H9 (cell line): ENCODE results near the gene ABCG1. TPM values are rescaled to one million over a fixed set of nuclear protein-coding genes. Genes with fewer than 3 reads are reported as not detected.

ENCODE experiments used
- DNase-seq: peaks from one replicate; pipeline ENCODE4 v3.0.0-alpha.2; 2017
- H2AFZ ChIP-seq: one replicate; pipeline ENCODE4 v1.6.1; 2013; ENCODE audit warnings: mild to moderate bottlenecking, low read length, control low read depth, moderate library complexity
- H2AK5ac ChIP-seq: 2 replicates; pipeline ENCODE4 v1.6.1; 2013; ENCODE audit warnings: low read length, control low read depth, mixed read lengths; ENCODE audit not compliant: insufficient read length
- H2BK120ac ChIP-seq: one replicate; pipeline ENCODE4 v1.6.1; 2013; ENCODE audit warnings: low read depth, mild to moderate bottlenecking, low read length, control low read depth, inconsistent platforms; ENCODE audit not compliant: poor library complexity, severe bottlenecking
- H2BK12ac ChIP-seq: 2 replicates; pipeline ENCODE4 v1.6.1; 2013; ENCODE audit warnings: low read length, control low read depth, mixed read lengths, low read depth; ENCODE audit not compliant: insufficient read length
- H2BK15ac ChIP-seq: 2 replicates; pipeline ENCODE4 v1.6.1; 2013; ENCODE audit warnings: low read depth, low read length, control low read depth
- H2BK20ac ChIP-seq: one replicate; pipeline ENCODE4 v1.6.1; 2013; ENCODE audit warnings: low read depth, mild to moderate bottlenecking, low read length, control low read depth, inconsistent platforms; ENCODE audit not compliant: poor library complexity, severe bottlenecking
- H2BK5ac ChIP-seq: 2 replicates; pipeline ENCODE4 v1.6.1; 2013; ENCODE audit warnings: low read length, control low read depth, mixed read lengths; ENCODE audit not compliant: insufficient read length
- H3K14ac ChIP-seq: 2 replicates; pipeline ENCODE4 v1.6.1; 2013; ENCODE audit warnings: low read length, control low read depth; ENCODE audit not compliant: insufficient read depth
- H3K18ac ChIP-seq: 2 replicates; pipeline ENCODE4 v1.6.1; 2013; ENCODE audit warnings: low read depth, mild to moderate bottlenecking, mixed read lengths, low read length, control low read depth; ENCODE audit not compliant: insufficient read length
- H3K23ac ChIP-seq: 2 replicates; pipeline ENCODE4 v1.6.1; 2013; ENCODE audit warnings: low read length, control low read depth, mixed read lengths, low read depth; ENCODE audit not compliant: insufficient read length
- H3K23me2 ChIP-seq: 2 replicates; pipeline ENCODE4 v1.6.1; 2013; ENCODE audit warnings: low read depth, mild to moderate bottlenecking, mixed read lengths, low read length, control low read depth; ENCODE audit not compliant: insufficient read length, poor library complexity, severe bottlenecking
- H3K27ac ChIP-seq: 2 replicates; pipeline ENCODE4 v1.5.1; 2013; ENCODE audit warnings: low read length, control low read depth, mixed read lengths, low read depth; ENCODE audit not compliant: insufficient read length
- H3K27me3 ChIP-seq: 2 replicates; pipeline ENCODE4 v1.6.1; 2013; ENCODE audit warnings: low read length, control low read depth, inconsistent platforms; ENCODE audit not compliant: insufficient read depth
- H3K4ac ChIP-seq: 2 replicates; pipeline ENCODE4 v1.6.1; 2013; ENCODE audit warnings: low read depth, mild to moderate bottlenecking, control low read depth, inconsistent platforms, low read length, moderate library complexity
- H3K4me1 ChIP-seq: 2 replicates; pipeline ENCODE4 v1.6.1; 2013; ENCODE audit warnings: low read length, control low read depth, inconsistent platforms; ENCODE audit not compliant: insufficient read depth
- H3K4me2 ChIP-seq: 2 replicates; pipeline ENCODE4 v1.6.1; 2013; ENCODE audit warnings: low read length, control low read depth, mixed read lengths; ENCODE audit not compliant: insufficient read length, insufficient read depth
- H3K56ac ChIP-seq: 2 replicates; pipeline ENCODE4 v1.6.1; 2013; ENCODE audit warnings: low read depth, mild to moderate bottlenecking, mixed read lengths, low read length, control low read depth; ENCODE audit not compliant: insufficient read length
- H3K79me1 ChIP-seq: 2 replicates; pipeline ENCODE4 v1.6.1; 2013; ENCODE audit warnings: low read depth, mild to moderate bottlenecking, moderate library complexity, low read length, control low read depth, inconsistent platforms; ENCODE audit not compliant: insufficient read depth, poor library complexity, severe bottlenecking
- H3K79me2 ChIP-seq: 2 replicates; pipeline ENCODE4 v1.6.1; 2013; ENCODE audit warnings: low read length, control low read depth, inconsistent platforms; ENCODE audit not compliant: insufficient read depth
- H3K9ac ChIP-seq: 2 replicates; pipeline ENCODE4 v1.6.1; 2013; ENCODE audit warnings: low read length, control low read depth, mixed read lengths; ENCODE audit not compliant: insufficient read length; ENCODE audit errors: extremely low read depth
- H3K9me3 ChIP-seq: one replicate; pipeline ENCODE4 v1.6.1; 2013; ENCODE audit warnings: low read depth, low read length, inconsistent platforms; ENCODE audit not compliant: control insufficient read depth
- H3T11ph ChIP-seq: one replicate; pipeline ENCODE4 v1.6.1; 2013; ENCODE audit warnings: mild to moderate bottlenecking, low read length, control low read depth, inconsistent platforms
- H4K20me1 ChIP-seq: one replicate; pipeline ENCODE4 v1.6.1; 2013; ENCODE audit not compliant: control insufficient read depth, insufficient read length, insufficient read depth
- H4K5ac ChIP-seq: 2 replicates; pipeline ENCODE4 v1.6.1; 2013; ENCODE audit warnings: low read depth, mild to moderate bottlenecking, mixed read lengths, low read length, control low read depth; ENCODE audit not compliant: insufficient read length
- H4K8ac ChIP-seq: replicated peaks from 2 replicates; pipeline ENCODE4 v1.6.1; 2013; ENCODE audit warnings: low read length, control low read depth, mixed read lengths, low read depth; ENCODE audit not compliant: insufficient read length
- H4K91ac ChIP-seq: 2 replicates; pipeline ENCODE4 v1.6.1; 2013; ENCODE audit warnings: low read depth, mild to moderate bottlenecking, moderate library complexity, mixed read lengths, low read length, control low read depth; ENCODE audit not compliant: insufficient read length
- H3K27ac Mint-ChIP-seq, 3 experiments: 2 replicates in 2 of 3; 3 replicates in 1 of 3; pipeline ENCODE4 v1.8.0; 2020 to 2021; ENCODE audit warnings: mixed read lengths in 3 of 3, mild to moderate bottlenecking in 1 of 3, moderate library complexity in 1 of 3
- H3K27me3 Mint-ChIP-seq: 2 replicates; pipeline ENCODE4 v1.8.0; 2021; ENCODE audit warnings: low read depth, mild to moderate bottlenecking, moderate library complexity, mixed read lengths
- H3K36me3 Mint-ChIP-seq, 3 experiments: 2 replicates in 2 of 3; 3 replicates in 1 of 3; pipeline ENCODE4 v1.8.0; 2020 to 2021; ENCODE audit warnings: low read depth in 3 of 3, mixed read lengths in 3 of 3; ENCODE audit not compliant: insufficient read depth in 1 of 3
- H3K4me1 Mint-ChIP-seq, 2 experiments: 2 replicates each; pipeline ENCODE4 v1.8.0; 2020; ENCODE audit warnings: mixed read lengths in 2 of 2
- H3K4me3 Mint-ChIP-seq, 2 experiments: 2 replicates in 1 of 2; 3 replicates in 1 of 2; pipeline ENCODE4 v1.8.0; 2020 to 2021; ENCODE audit warnings: mild to moderate bottlenecking in 2 of 2, mixed read lengths in 2 of 2, moderate library complexity in 1 of 2
- H3K9me3 Mint-ChIP-seq, 2 experiments: 2 replicates in 1 of 2; 3 replicates in 1 of 2; pipeline ENCODE4 v1.8.0; 2020; ENCODE audit warnings: mild to moderate bottlenecking in 2 of 2, mixed read lengths in 2 of 2, moderate library complexity in 1 of 2
- WGBS: extraction: QIAGEN DNeasy Blood & Tissue Kit; methylation state at CpG from one replicate; pipeline ENCODE4 v1.1.7; 2013; ENCODE audit warnings: missing lambda C conversion rate, low lambda C conversion rate, mixed read lengths; ENCODE audit not compliant: insufficient read length; ENCODE audit errors: extremely low coverage; 5-methylcytosine and 5-hydroxymethylcytosine counted together
- total RNA-seq: library from RNA; stranded (reverse); gene quantifications from 2 replicates; pipeline ENCODE4 v1.2.1, GENCODE V29; 2021
- TF ChIP-seq, protein P1 (sequence below): fragments of 200-600 bp; sonication (generic); conservative IDR thresholded peaks from 3 replicates; pipeline ENCODE4 v1.8.0; 2021; ENCODE audit warnings: antibody characterized with exemption, mild to moderate bottlenecking

Gene ABCG1
- total RNA-seq, 1 experiment from 2014 or later: 0.83 TPM

DNA sequence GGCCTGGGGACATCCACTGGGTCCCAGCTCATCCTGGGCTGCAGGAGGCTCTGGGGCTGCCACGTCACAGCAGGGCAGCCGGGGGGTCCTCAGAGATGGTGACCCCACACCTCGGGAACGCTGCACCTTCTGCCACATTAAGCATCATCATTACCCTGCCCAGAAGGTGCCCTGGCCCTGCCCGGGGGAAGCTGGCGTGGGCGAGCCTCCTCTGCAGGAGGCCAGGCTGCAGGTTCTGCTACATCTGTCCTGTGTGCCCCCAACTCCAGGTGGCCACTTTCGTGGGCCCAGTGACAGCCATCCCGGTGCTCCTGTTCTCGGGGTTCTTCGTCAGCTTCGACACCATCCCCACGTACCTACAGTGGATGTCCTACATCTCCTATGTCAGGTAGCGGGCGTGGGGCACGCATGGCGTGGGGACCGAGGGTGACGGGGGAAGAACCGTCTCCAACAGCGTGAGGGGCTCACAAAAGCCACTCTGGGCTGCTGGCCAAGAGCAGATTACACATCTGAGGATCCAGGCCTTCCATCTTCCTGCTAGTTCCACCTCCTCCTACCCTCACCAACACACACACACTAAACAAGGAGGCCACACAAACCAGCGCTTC lies 75.4 kb downstream of the ABCG1 start:
- H3K23me2 ChIP-seq: no peaks in the 10 kb centered on the region
- Mint-ChIP-seq H3K36me3 (0 out of 7 replicates have a peak, but pooled peaks cover 0 to 3% (median 0%) of the 10 kb centered on the region in 3 experiments), H3K27me3 (peaks cover 6% of the 10 kb centered on the region), H3K4me1 (peaks cover 23 to 34% of the 10 kb centered on the region in 2 experiments), H3K4me3 (no peak overlapping the region), H3K9me3 (no peaks in the 10 kb centered on the region), H3K27ac (no peak overlapping the region)
- H3K4me2 ChIP-seq: no peak overlapping the region
- TF ChIP-seq, protein P1, sequence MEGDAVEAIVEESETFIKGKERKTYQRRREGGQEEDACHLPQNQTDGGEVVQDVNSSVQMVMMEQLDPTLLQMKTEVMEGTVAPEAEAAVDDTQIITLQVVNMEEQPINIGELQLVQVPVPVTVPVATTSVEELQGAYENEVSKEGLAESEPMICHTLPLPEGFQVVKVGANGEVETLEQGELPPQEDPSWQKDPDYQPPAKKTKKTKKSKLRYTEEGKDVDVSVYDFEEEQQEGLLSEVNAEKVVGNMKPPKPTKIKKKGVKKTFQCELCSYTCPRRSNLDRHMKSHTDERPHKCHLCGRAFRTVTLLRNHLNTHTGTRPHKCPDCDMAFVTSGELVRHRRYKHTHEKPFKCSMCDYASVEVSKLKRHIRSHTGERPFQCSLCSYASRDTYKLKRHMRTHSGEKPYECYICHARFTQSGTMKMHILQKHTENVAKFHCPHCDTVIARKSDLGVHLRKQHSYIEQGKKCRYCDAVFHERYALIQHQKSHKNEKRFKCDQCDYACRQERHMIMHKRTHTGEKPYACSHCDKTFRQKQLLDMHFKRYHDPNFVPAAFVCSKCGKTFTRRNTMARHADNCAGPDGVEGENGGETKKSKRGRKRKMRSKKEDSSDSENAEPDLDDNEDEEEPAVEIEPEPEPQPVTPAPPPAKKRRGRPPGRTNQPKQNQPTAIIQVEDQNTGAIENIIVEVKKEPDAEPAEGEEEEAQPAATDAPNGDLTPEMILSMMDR: no peak
- H3K9ac ChIP-seq: no peak overlapping the region
- no peak overlapping the region for H3K23ac ChIP-seq
- H3K27me3 ChIP-seq: no peaks in the 10 kb centered on the region
- H3K4me1 ChIP-seq: no peaks in the 10 kb centered on the region
- H3K27ac ChIP-seq: no peak overlapping the region
- no peak overlapping the region for H2BK5ac ChIP-seq
- no peaks in the 10 kb centered on the region for H4K20me1 ChIP-seq
- no peak overlapping the region for H2BK12ac ChIP-seq
- no peak overlapping the region for H2AFZ ChIP-seq
- no peak for DNase-seq
- no peak overlapping the region for H2AK5ac ChIP-seq
- no peaks in the 10 kb centered on the region for H3K9me3 ChIP-seq
- no peaks in the 10 kb centered on the region for H3K79me1 ChIP-seq
- H3K56ac ChIP-seq: no peak overlapping the region
- no peak overlapping the region for H3K4ac ChIP-seq
- no peak overlapping the region for H2BK20ac ChIP-seq
- WGBS: no CpG with 5 or more reads among the region's 22 CpGs
- H3K79me2 ChIP-seq: no peaks in the 10 kb centered on the region
- no peak overlapping the region for H4K5ac ChIP-seq
- no peak overlapping the region for H2BK120ac ChIP-seq
- H3K14ac ChIP-seq: no peak overlapping the region
- H2BK15ac ChIP-seq: no peak overlapping the region
- no peak overlapping the region for H4K8ac ChIP-seq
- H3K18ac ChIP-seq: no peak overlapping the region
- no peak overlapping the region for H3T11ph ChIP-seq
- no peak overlapping the region for H4K91ac ChIP-seq
